ENCODE data around the gene STAC.

STAC gene, protein sequence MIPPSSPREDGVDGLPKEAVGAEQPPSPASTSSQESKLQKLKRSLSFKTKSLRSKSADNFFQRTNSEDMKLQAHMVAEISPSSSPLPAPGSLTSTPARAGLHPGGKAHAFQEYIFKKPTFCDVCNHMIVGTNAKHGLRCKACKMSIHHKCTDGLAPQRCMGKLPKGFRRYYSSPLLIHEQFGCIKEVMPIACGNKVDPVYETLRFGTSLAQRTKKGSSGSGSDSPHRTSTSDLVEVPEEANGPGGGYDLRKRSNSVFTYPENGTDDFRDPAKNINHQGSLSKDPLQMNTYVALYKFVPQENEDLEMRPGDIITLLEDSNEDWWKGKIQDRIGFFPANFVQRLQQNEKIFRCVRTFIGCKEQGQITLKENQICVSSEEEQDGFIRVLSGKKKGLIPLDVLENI

DNA sequence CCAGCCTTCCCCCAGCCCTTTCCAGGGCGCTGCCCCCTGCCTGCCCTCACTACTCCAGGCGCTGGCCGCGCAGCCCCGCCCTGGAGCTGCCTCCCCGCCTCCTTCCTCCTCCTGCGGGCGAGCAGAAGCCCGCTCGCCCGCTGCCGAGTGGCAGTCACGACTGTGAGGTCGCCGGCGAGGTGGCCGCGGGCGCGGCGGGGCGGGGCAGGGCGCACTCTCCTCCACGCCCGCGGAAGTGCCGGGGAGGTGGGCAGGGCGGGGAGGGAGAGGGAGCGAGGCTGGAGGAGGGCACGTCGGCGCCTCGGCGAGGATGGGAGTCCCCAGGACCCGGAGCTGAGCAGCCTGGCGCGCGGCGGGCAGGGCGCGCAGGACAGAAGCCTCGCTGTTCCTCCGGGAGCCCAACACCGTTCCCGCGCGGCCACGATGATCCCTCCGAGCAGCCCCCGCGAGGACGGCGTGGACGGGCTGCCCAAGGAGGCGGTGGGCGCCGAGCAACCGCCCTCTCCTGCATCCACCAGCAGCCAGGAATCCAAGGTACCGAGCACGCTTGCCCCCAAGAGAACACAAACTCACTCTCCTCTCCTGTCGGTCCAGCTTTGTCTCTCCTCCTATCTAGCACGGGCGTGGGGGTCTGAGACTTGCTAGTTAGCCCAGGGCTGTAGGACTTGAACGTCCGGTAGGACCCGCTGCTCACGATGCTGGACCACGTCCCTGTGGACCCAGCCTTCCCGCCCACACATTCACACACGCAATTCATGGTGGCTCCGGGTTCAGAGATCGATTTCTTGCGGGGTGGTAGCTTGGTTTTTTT is at the start of gene STAC:
Gene STAC, plus strand, starts transcription at position 284 of the 811 bp plus-strand sequence. Its CDS starts 140 bp downstream, at position 424.
- peak in 1 of 2 donors; percentile 23 for DNase-seq (ENCODE audit: low read depth in 2 of 2)
- TF ChIP-seq, protein P1, sequence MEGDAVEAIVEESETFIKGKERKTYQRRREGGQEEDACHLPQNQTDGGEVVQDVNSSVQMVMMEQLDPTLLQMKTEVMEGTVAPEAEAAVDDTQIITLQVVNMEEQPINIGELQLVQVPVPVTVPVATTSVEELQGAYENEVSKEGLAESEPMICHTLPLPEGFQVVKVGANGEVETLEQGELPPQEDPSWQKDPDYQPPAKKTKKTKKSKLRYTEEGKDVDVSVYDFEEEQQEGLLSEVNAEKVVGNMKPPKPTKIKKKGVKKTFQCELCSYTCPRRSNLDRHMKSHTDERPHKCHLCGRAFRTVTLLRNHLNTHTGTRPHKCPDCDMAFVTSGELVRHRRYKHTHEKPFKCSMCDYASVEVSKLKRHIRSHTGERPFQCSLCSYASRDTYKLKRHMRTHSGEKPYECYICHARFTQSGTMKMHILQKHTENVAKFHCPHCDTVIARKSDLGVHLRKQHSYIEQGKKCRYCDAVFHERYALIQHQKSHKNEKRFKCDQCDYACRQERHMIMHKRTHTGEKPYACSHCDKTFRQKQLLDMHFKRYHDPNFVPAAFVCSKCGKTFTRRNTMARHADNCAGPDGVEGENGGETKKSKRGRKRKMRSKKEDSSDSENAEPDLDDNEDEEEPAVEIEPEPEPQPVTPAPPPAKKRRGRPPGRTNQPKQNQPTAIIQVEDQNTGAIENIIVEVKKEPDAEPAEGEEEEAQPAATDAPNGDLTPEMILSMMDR (IDR thresholded peaks at IDR 0.05; ENCODE audit: low read depth, low read length) = no peak
- H3K4me3 ChIP-seq (replicated peaks in 1 of 2; ENCODE audit: low read depth in 2 of 2, low read length in 2 of 2) = peak within 1 kb of the TSS; percentile 33 to 66

DNA sequence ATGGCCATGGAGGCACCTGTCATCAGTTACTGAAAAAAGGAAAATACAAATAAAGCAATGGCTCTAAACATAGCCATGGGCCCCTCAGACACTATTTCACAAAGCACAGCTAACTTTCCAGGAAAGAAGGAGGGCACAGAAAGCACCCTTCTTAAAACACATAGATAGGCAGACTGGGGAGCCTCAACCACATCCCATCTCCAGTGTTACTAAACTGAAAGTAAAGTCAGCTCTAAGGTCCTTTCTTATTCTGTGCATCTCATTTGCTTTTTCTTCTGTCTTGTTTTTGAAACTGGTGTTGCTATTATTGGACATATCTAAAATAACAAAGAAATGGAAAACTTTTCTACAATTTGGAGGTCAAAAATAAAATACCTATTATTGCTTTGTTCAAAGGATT is 48.2 kb upstream of the STAC start:
- TF ChIP-seq, protein P1 (IDR thresholded peaks at IDR 0.05; ENCODE audit: low read depth, low read length) = no peak
- H3K4me3 ChIP-seq (replicated peaks in 1 of 2; ENCODE audit: low read depth in 2 of 2, low read length in 2 of 2) = no peak overlapping the region
- DNase-seq (ENCODE audit: low read depth in 2 of 2) = no peak

DNA sequence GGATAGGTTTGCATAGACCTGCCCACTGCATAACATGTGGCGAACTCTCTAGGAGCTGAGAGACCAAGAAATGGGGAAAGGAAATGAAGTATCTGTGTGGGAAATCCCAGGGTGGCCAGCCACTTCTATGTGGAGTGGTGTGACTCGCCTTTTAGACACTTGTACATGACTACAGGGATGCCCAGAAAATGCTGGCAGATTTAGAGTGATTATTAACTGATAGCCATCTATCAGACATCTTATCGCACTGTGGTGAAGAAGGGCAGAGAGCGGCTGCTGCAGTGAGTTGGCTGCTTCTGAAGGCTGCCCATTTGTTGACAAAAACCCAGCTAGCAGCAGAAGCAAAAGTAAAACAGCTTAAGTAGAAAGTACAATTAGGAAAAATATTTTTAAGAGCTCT is 18.1 kb upstream of the STAC start:
- DNase-seq (ENCODE audit: low read depth in 2 of 2) = peak in 1 of 2 donors; percentile 38
- TF ChIP-seq, protein P1 (IDR thresholded peaks at IDR 0.05; ENCODE audit: low read depth, low read length) = no peak
- H3K4me3 ChIP-seq (replicated peaks in 1 of 2; ENCODE audit: low read depth in 2 of 2, low read length in 2 of 2) = no peak overlapping the region

DNA sequence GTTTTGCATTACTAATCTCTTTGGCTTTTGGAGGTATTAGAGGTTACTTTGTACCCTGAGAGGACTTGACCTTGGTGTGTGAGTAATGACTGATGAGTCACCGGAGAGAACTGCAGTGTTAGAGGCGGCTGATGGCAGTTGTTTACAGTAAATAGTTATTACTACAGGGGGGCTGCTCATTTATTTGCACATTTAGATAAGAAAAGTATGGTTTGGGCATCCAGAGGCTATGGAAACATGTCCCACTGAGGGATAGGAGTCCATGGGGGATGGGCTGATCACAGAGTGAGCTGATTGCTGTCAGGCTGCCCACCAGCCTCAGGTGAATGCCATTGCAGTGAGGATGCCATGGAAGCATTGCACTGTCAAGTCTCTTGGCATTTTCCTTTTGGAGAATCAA is 17.3 kb upstream of the STAC start:
- peak; percentile 22 to 75 for DNase-seq (ENCODE audit: low read depth in 2 of 2)
- TF ChIP-seq, protein P1 (IDR thresholded peaks at IDR 0.05; ENCODE audit: low read depth, low read length) = no peak

DNA sequence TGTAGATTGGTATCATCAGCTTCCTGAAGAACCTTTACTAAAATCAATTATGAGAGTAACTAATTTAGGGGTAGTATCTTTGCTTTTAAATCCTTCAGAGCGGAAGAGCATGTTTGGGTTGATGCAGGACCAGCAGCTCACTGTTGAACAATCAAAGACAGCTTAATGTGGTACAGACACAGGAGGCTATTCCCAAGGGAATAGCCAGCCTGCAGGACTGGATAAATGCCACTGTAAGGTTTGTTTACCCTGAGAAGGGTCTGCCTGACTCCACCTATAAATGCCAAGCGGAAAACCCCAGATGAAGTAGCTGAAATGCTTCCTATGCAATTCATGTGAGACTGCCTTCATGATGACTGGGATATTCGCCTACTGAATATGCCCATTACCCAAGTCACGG is 16.0 kb upstream of the STAC start:
- no peak overlapping the region for H3K4me3 ChIP-seq (replicated peaks in 1 of 2; ENCODE audit: low read depth in 2 of 2, low read length in 2 of 2)
- TF ChIP-seq, protein P1 (IDR thresholded peaks at IDR 0.05; ENCODE audit: low read depth, low read length) = no peak
- DNase-seq (ENCODE audit: low read depth in 2 of 2) = no peak

More for the DNA sequence above, 17.3 kb upstream of the STAC start:
- H3K4me3 ChIP-seq (replicated peaks in 1 of 2; ENCODE audit: low read depth in 2 of 2, low read length in 2 of 2) = no peak overlapping the region

DNA sequence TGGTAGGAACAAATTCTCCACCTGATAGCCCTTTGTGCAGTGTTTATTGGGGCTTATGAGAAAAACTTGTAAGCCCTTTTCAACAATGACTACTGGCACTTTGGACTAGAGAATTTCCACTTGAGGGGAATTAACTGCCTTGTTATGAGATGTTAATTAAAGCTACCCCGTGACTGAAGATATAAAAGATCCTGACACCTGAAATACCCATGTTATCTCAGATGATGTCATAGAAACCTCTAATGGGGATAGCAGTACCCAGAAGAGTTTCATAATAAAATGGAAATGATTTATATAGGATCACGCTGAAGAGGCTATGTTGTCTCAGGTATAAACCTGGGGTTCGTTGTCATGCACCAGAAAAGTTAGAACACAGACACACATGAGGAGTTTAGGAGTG is 14.5 kb upstream of the STAC start:
- H3K4me3 ChIP-seq (replicated peaks in 1 of 2; ENCODE audit: low read depth in 2 of 2, low read length in 2 of 2) = no peak overlapping the region
- TF ChIP-seq, protein P1 (IDR thresholded peaks at IDR 0.05; ENCODE audit: low read depth, low read length) = no peak
- DNase-seq (ENCODE audit: low read depth in 2 of 2) = no peak

Data from cardiac fibroblast (primary cell).